D341Med (cell line): ENCODE measurements around the gene SYT15.

Source experiments
- DNase-seq: peaks from one replicate; pipeline ENCODE4 v3.0.0; 2012; ENCODE audit warnings: low spot score

Gene SYT15

GRCh38 chr10:46544989-46545791, 33.7 kb upstream of the SYT15 start:
- DNase-seq, result no peak

GRCh38 chr10:46545861-46546590, 32.9 kb upstream of the SYT15 start:
- no peak for DNase-seq

- DNase-seq, result no peak
Observed at GRCh38 chr10:46546591-46547540, 32.1 kb upstream of the SYT15 start.

GRCh38 chr10:46547541-46548497, 31.1 kb upstream of the SYT15 start:
- DNase-seq, result no peak

- no peak for DNase-seq
Observed at GRCh38 chr10:46548498-46549090, 30.3 kb upstream of the SYT15 start.

- DNase-seq, result no peak
Observed at GRCh38 chr10:46549171-46550075, 29.5 kb upstream of the SYT15 start.

GRCh38 chr10:46550076-46550790, 28.7 kb upstream of the SYT15 start:
- no peak for DNase-seq

- no peak for DNase-seq
Observed at GRCh38 chr10:46550795-46551700, 27.9 kb upstream of the SYT15 start.

- no peak for DNase-seq
Observed at GRCh38 chr10:46551701-46552525, 27.0 kb upstream of the SYT15 start.

- no peak for DNase-seq
Observed at GRCh38 chr10:46552526-46553237, 26.2 kb upstream of the SYT15 start.

GRCh38 chr10:46553238-46554049, 25.5 kb upstream of the SYT15 start:
- no peak for DNase-seq

GRCh38 chr10:46554166-46554781, 24.7 kb upstream of the SYT15 start:
- DNase-seq, result no peak

- DNase-seq, result no peak
Observed at GRCh38 chr10:46555366-46555712, 23.6 kb upstream of the SYT15 start.

- DNase-seq, result no peak
Observed at GRCh38 chr10:46555713-46556514, 23.0 kb upstream of the SYT15 start.
